Fibroblast of villous mesenchyme (primary cell): ENCODE results near the gene TTC31. TPM values are rescaled to one million over a fixed set of nuclear protein-coding genes. Genes with fewer than 3 reads are reported as not detected.

Source experiments
- DNase-seq: peaks from one replicate; pipeline ENCODE4 v3.0.0-alpha.2; 2010; ENCODE audit warnings: low read depth
- H3K4me3 ChIP-seq: 2 replicates; pipeline ENCODE4 v1.5.1; 2011; ENCODE audit warnings: low read depth, mild to moderate bottlenecking, low read length
- total RNA-seq: library from RNA; depleted of rRNA; stranded (reverse); fragments of >200 nt; gene quantifications from 2 replicates; pipeline ENCODE4 v1.2.3, GENCODE V29; 2012
- TF ChIP-seq, protein P1 (sequence below): IDR thresholded peaks from 2 replicates; pipeline ENCODE4 v1.5.1; 2012; ENCODE audit warnings: low read depth, mild to moderate bottlenecking, low read length; ENCODE audit not compliant: insufficient read depth

The TTC31 gene
- total RNA-seq, 1 donor, result 8.6 TPM

DNA sequence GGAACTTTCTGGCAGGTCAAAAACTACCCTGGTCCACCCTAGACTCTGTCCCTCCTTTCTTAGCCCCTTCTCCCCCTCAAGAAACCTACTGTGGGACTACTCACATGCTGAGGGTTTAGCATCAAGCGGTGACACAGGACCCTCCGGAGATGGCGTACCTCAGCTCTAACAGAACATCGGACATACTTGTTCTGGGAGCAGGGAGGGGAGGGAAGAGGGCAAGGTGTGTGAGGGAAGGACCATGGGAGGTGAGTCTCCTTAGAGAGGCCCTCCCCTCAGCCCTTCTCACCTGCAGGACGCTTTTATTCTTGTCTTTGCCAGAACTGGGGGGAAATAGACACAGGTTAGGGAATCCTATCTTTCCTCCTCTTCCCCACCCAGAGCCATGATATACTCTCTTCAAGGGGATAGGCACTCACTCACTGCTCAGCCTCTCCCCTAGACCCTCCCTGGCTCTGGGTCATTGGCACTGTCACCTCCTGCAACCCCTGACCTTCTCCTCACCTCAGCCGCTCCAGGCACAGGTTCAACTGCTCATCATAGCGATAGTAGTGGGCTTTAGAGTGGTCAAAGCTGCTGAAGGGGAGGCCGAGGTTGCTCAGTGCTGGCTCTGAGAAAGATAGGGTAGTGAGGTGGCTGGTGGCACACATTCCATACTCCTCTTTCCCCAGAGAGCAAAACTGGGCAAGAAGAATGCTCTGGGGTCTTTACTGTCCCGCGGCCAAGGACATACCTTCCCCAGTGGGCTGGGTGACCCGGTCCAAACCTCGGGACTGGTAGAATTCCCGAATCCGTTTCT is 22.8 kb downstream of the TTC31 start:
- peak overlapping the region; percentile 40 for H3K4me3 ChIP-seq
- DNase-seq, result no peak
- TF ChIP-seq, protein P1, sequence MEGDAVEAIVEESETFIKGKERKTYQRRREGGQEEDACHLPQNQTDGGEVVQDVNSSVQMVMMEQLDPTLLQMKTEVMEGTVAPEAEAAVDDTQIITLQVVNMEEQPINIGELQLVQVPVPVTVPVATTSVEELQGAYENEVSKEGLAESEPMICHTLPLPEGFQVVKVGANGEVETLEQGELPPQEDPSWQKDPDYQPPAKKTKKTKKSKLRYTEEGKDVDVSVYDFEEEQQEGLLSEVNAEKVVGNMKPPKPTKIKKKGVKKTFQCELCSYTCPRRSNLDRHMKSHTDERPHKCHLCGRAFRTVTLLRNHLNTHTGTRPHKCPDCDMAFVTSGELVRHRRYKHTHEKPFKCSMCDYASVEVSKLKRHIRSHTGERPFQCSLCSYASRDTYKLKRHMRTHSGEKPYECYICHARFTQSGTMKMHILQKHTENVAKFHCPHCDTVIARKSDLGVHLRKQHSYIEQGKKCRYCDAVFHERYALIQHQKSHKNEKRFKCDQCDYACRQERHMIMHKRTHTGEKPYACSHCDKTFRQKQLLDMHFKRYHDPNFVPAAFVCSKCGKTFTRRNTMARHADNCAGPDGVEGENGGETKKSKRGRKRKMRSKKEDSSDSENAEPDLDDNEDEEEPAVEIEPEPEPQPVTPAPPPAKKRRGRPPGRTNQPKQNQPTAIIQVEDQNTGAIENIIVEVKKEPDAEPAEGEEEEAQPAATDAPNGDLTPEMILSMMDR, result no peak

DNA sequence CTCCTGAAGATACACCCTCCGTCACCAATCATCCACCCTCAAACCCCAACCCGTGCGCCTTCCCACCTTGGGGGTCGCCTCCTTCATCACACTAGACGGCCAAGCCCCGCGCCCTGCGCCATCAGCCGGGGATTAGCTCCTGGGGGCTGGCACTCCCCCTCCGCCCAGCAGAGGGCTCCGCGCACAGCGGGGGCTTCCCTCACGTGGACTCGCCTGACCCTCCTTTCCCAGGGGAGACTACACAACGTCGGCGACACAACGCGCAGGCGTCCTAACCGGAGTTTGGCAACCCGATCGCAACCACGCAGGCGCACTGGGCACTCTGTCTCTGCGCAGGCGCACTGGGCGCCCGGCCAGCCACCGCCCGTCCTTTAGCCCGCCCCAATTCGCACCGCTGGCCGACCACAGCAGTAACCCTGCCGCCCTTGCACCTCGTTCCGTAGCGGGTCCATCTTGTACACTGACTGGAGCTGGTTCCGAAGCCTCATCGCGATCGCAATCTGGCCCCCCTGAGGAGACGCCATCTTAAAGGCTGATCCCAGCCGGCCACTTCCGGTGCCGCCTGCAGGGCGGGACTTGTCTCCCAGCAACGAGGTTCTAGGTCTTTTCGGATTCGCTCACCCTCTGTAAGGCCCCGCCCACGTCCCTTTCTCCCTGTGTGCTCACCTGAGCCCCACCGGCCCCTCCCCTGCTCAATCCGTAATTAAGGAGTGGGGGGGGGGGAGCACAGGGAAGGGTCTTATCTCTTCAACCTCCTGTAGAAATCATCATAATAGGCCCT is 24.5 kb downstream of the TTC31 start, which contains the start of gene PCGF1:
PCGF1 (minus strand) TSS at position 551 of the 781 bp plus-strand sequence; CDS start at position 524, 27 bp downstream.
- peak within 1 kb of the TSS; percentile 98 for H3K4me3 ChIP-seq
- TF ChIP-seq, protein P1, result peak; percentile 53
- DNase-seq, result peak; percentile 98

DNA sequence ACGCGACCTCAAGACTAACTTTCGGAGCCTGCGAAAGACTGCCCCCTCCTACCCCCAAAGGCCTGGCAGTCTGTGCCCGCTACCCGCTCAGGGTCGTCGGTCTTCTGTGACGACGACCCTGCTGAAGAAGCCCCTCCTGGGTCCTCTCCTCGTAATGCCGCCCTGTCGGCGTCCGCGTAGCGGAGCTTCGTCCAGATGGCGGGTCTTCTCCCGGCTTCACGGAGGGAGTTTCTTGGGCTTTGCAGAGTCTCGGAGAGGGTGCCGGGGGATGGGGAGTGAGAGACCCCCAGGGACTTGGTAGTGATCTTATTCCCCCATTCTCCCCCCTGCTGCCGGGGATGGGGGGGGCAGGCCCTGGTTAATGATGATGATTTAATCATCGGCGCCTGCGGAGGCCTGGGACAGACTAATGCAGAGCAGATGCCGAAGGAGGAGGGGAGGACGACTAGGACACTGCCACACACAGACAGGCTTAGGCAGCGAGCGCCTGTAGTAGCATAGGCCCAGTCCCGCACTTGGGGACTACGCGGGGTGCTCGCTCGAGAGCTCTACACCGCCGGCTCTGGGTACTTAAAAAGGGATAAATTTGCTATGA is 25.1 kb downstream of the TTC31 start:
- peak overlapping the region; percentile 98 for H3K4me3 ChIP-seq
- peak; percentile 42 for DNase-seq
- TF ChIP-seq, protein P1, result no peak

DNA sequence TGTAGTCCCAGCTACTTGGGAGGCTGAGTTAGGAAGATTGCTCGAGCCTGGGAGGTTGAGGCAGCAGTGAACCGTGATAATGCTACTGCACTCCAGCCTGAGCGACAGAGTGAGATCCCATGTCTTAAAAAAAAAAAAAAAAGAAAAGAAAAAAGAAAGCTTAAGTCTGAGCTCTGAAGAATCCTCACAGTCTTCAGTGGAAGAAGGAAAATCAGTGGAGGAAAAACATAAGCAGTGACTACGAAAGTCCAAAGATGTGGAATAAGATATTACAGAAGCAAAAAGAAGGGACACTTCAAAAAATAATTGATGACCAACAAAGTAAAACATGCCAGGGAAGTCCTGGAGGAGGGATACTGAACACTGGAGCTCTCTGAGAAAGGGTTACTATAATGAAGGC is 27.4 kb downstream of the TTC31 start:
- no peak for DNase-seq
- H3K4me3 ChIP-seq, result no peak overlapping the region
- TF ChIP-seq, protein P1, result no peak

DNA sequence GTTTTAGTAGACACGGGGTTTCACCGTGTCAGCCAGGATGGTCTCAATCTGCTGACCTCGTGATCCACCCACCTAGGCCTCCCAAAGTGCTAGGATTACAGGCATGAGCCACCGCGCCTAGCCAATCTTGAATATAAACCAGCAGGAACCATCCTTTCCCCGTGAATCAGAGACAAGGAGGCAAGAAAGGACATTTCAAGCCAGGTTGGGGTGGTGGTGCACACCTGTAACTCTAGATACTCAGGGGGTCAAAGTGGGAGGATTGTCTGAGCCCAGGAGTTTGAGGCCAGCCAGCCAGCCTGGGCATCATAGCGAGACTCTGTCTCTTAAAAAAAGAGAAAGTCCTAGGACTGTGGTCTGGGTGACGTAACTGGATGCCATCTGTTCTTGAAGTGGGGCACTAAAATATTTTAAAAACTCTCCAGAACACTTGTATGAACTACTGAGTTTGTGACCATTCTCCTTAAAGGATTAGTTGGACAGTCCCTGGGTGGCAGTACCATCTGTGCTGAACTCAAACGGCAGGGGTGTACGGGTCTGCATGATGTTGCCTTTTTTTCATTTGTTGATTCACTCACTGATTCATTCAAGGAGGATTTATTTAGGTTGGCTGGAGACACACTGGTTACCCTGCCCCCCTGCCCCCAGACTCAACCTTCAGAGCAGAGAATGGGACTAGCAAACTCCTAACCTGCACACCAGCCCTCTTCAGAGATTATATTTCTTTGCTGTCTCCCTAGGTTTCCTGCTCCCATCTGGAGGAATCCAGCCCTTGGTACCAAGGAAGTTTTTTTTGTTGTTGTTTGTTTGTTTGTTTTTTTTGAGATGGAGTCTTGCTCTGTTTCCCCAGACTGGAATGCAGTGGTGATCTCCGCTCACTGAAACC is 28.5 kb downstream of the TTC31 start:
- H3K4me3 ChIP-seq, result no peak overlapping the region
- DNase-seq, result no peak

More for the DNA sequence above, 28.5 kb downstream of the TTC31 start:
- TF ChIP-seq, protein P1, result no peak
